WTC11 (cell line): Measurements from ENCODE around the gene ITGA2B. TPM values are rescaled to one million over a fixed set of nuclear protein-coding genes. Genes with fewer than 3 reads are reported as not detected.

Experiments
- ATAC-seq: fragments of 200-7000 bp; cut with Tn5 transposase; 2 replicates; pipeline ENCODE4 v1.10.0; 2021; ENCODE audit warnings: mild to moderate bottlenecking, moderate library complexity
- CTCF ChIA-PET: fragments of 300-600 bp; sonication (Branson Sonifier 250); formaldehyde crosslinking; loops from one replicate; lab custom pipeline; 2021; ENCODE audit warnings: antibody characterized with exemption; lab: Charles Lee
- POLR2A ChIA-PET: fragments of 350-600 bp; sonication (Branson Sonifier 250); formaldehyde crosslinking; loops from one replicate; lab custom pipeline; 2021; ENCODE audit warnings: antibody characterized with exemption; lab: Charles Lee
- DNase-seq: peaks from one replicate; pipeline ENCODE4 v3.0.0; 2021; ENCODE audit warnings: low spot score
- H3K27ac Mint-ChIP-seq: 2 replicates; pipeline ENCODE4 v1.8.0; 2021; ENCODE audit warnings: mixed read lengths
- H3K27me3 Mint-ChIP-seq: 2 replicates; pipeline ENCODE4 v1.8.0; 2021; ENCODE audit warnings: low read depth, mild to moderate bottlenecking, moderate library complexity, mixed read lengths
- H3K36me3 Mint-ChIP-seq: 2 replicates; pipeline ENCODE4 v1.8.0; 2021; ENCODE audit warnings: mixed read lengths
- H3K4me1 Mint-ChIP-seq: 2 replicates; pipeline ENCODE4 v1.8.0; 2022; ENCODE audit warnings: mixed read lengths
- H3K4me3 Mint-ChIP-seq: 2 replicates; pipeline ENCODE4 v1.8.0; 2021; ENCODE audit warnings: mild to moderate bottlenecking, moderate library complexity, mixed read lengths
- H3K9me3 Mint-ChIP-seq: 2 replicates; pipeline ENCODE4 v1.8.0; 2021; ENCODE audit warnings: mixed read lengths
- CREB1 ChIP-seq: sonication (generic); formaldehyde crosslinking; IDR thresholded peaks from 2 replicates; pipeline ENCODE4 v1.8.0; 2023; ENCODE audit warnings: mild to moderate bottlenecking, missing genetic modification reagents
- CREM ChIP-seq: sonication (generic); formaldehyde crosslinking; IDR thresholded peaks from 2 replicates; pipeline ENCODE4 v1.8.1; 2022; ENCODE audit warnings: mild to moderate bottlenecking, missing genetic modification reagents, moderate library complexity
- EMX1 ChIP-seq: fragments of 250-450 bp; sonication (Bioruptor Pico); IDR thresholded peaks from 2 replicates; pipeline ENCODE4 v1.8.0; 2021; ENCODE audit warnings: mild to moderate bottlenecking
- FOXJ3 ChIP-seq: sonication (generic); formaldehyde crosslinking; IDR thresholded peaks from 2 replicates; pipeline ENCODE4 v1.9.0; 2021; ENCODE audit warnings: missing genetic modification reagents, mild to moderate bottlenecking, borderline replicate concordance
- GTF2I ChIP-seq: fragments of 250-450 bp; sonication (Bioruptor Pico); conservative IDR thresholded peaks from 2 replicates; pipeline ENCODE4 v1.4.0; 2021; ENCODE audit warnings: mild to moderate bottlenecking
- JUN ChIP-seq: sonication (generic); formaldehyde crosslinking; IDR thresholded peaks from 2 replicates; pipeline ENCODE4 v1.8.0; 2023; ENCODE audit warnings: mild to moderate bottlenecking, missing genetic modification reagents
- NFATC4 ChIP-seq: fragments of 250-450 bp; sonication (Bioruptor Pico); IDR thresholded peaks from 2 replicates; pipeline ENCODE4 v1.9.0; 2021; ENCODE audit warnings: mild to moderate bottlenecking
- NFYB ChIP-seq: sonication (generic); formaldehyde crosslinking; conservative IDR thresholded peaks from 2 replicates; pipeline ENCODE4 v1.8.0; 2022; ENCODE audit warnings: low read depth, missing genetic modification reagents
- NR1H2 ChIP-seq: sonication (generic); formaldehyde crosslinking; IDR thresholded peaks from 2 replicates; pipeline ENCODE4 v1.9.0; 2021; ENCODE audit warnings: mild to moderate bottlenecking, moderate library complexity, missing genetic modification reagents
- RELA ChIP-seq: sonication (generic); formaldehyde crosslinking; IDR thresholded peaks from 2 replicates; pipeline ENCODE4 v1.8.1; 2022; ENCODE audit warnings: missing genetic modification reagents, mild to moderate bottlenecking, borderline replicate concordance
- SMAD3 ChIP-seq: sonication (generic); formaldehyde crosslinking; IDR thresholded peaks from 2 replicates; pipeline ENCODE4 v1.8.0; 2022; ENCODE audit warnings: missing genetic modification reagents, mild to moderate bottlenecking, borderline replicate concordance
- TEAD1 ChIP-seq: sonication (generic); formaldehyde crosslinking; IDR thresholded peaks from 2 replicates; pipeline ENCODE4 v1.8.0; 2022; ENCODE audit warnings: mild to moderate bottlenecking, missing genetic modification reagents
- ZNF121 ChIP-seq: sonication (generic); formaldehyde crosslinking; IDR thresholded peaks from 2 replicates; pipeline ENCODE4 v1.8.0; 2023; ENCODE audit warnings: missing genetic modification reagents
- ZNF317 ChIP-seq: sonication (generic); formaldehyde crosslinking; IDR thresholded peaks from 2 replicates; pipeline ENCODE4 v1.8.1; 2023; ENCODE audit warnings: low read depth, mild to moderate bottlenecking, moderate library complexity, missing genetic modification reagents, borderline replicate concordance
- ZNF416 ChIP-seq: fragments of 250-450 bp; sonication (Bioruptor Pico); IDR thresholded peaks from 2 replicates; pipeline ENCODE4 v1.9.0; 2021; ENCODE audit warnings: mild to moderate bottlenecking, inconsistent platforms
- ZNF671 ChIP-seq: fragments of 250-450 bp; sonication (Bioruptor Pico); IDR thresholded peaks from 2 replicates; pipeline ENCODE4 v1.8.0; 2021; ENCODE audit warnings: mild to moderate bottlenecking
- total RNA-seq: library from RNA; stranded (reverse); gene quantifications from 3 replicates; pipeline ENCODE4 v1.2.3, GENCODE V29; 2021
- TF ChIP-seq, protein P1 (sequence below): sonication (generic); formaldehyde crosslinking; IDR thresholded peaks from 2 replicates; pipeline ENCODE4 v1.8.0; 2022; ENCODE audit warnings: mild to moderate bottlenecking, missing genetic modification reagents
- TF ChIP-seq, protein P2 (sequence below): sonication (generic); formaldehyde crosslinking; IDR thresholded peaks from 2 replicates; pipeline ENCODE4 v1.8.0; 2022; ENCODE audit warnings: mild to moderate bottlenecking, missing genetic modification reagents
- TF ChIP-seq, protein P3 (sequence below): sonication (generic); formaldehyde crosslinking; IDR thresholded peaks from 2 replicates; pipeline ENCODE4 v1.8.0; 2022; ENCODE audit warnings: missing genetic modification reagents
- TF ChIP-seq, protein P4 (sequence below): sonication (generic); formaldehyde crosslinking; IDR thresholded peaks from 2 replicates; pipeline ENCODE4 v1.8.1; 2022; ENCODE audit warnings: mild to moderate bottlenecking, moderate library complexity, missing genetic modification reagents
- TF ChIP-seq, protein P5 (sequence below): fragments of 250-450 bp; sonication (Bioruptor Pico); IDR thresholded peaks from 2 replicates; pipeline ENCODE4 v2.1.2; 2022; ENCODE audit warnings: mild to moderate bottlenecking, moderate library complexity
- TF ChIP-seq, protein P6 (sequence below): sonication (generic); formaldehyde crosslinking; IDR thresholded peaks from 2 replicates; pipeline ENCODE4 v1.8.1; 2022; ENCODE audit warnings: mild to moderate bottlenecking, missing genetic modification reagents, moderate library complexity, borderline replicate concordance
- TF ChIP-seq, protein P7 (sequence below): sonication (generic); formaldehyde crosslinking; IDR thresholded peaks from 2 replicates; pipeline ENCODE4 v1.8.0; 2023; ENCODE audit warnings: missing genetic modification reagents
- TF ChIP-seq, protein P8 (sequence below): sonication (generic); formaldehyde crosslinking; IDR thresholded peaks from 2 replicates; pipeline ENCODE4 v1.8.1; 2023; ENCODE audit warnings: mild to moderate bottlenecking, missing genetic modification reagents, moderate library complexity

The ITGA2B gene
- total RNA-seq, 1 experiment from 2014 or later, result 21.5 TPM

DNA sequence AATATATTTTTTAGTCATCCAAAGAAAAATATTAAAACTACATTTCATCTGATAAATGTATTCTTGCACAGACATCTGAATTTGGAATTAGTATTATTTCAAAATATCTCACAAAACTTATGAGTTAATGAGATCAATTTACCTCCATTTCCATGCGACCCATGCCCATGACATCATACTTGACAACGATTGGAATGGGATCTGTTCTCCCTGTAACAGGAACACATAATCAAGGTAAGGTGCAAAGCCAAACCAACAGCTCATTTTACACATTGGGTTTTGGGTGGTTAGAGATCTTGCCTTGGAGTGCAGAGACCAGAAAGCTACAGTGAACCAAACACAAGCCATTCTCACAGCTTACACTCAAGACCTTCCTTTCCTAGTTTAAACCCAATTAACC lies 46.9 kb upstream of the ITGA2B start:
- ATAC-seq, result no peak
- 0 out of 2 replicates have a peak overlapping the region, but pooled peaks have one; percentile 15 for H3K27ac Mint-ChIP-seq
- peaks cover 29% of the 10 kb centered on the region for H3K36me3 Mint-ChIP-seq
- ChIA-PET CTCF (interaction anchor here (1.0 to 1.2 kb wide), 2 partner anchors 51 to 87 kb away, joined by 3 to 8 read pairs; no protein-coding TSS in a partner anchor), POLR2A (no interaction called here)
- no peak overlapping the region for H3K4me3 Mint-ChIP-seq
- H3K27me3 Mint-ChIP-seq, result no peaks in the 10 kb centered on the region
- DNase-seq, result no peak
- peaks cover 14% of the 10 kb centered on the region for H3K4me1 Mint-ChIP-seq
- H3K9me3 Mint-ChIP-seq, result no peaks in the 10 kb centered on the region
- TF ChIP-seq, protein P1, sequence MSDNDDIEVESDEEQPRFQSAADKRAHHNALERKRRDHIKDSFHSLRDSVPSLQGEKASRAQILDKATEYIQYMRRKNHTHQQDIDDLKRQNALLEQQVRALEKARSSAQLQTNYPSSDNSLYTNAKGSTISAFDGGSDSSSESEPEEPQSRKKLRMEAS (CRISPR knock-in tag), result no peak
- TF ChIP-seq RELA (CRISPR knock-in tag) (no peak), ZNF121 (no peak), NFYB (CRISPR knock-in tag) (no peak), ZNF416 (CRISPR knock-in tag) (no peak), ZNF317 (no peak), CREM (no peak), SMAD3 (CRISPR knock-in tag) (no peak)
- TF ChIP-seq, protein P2, sequence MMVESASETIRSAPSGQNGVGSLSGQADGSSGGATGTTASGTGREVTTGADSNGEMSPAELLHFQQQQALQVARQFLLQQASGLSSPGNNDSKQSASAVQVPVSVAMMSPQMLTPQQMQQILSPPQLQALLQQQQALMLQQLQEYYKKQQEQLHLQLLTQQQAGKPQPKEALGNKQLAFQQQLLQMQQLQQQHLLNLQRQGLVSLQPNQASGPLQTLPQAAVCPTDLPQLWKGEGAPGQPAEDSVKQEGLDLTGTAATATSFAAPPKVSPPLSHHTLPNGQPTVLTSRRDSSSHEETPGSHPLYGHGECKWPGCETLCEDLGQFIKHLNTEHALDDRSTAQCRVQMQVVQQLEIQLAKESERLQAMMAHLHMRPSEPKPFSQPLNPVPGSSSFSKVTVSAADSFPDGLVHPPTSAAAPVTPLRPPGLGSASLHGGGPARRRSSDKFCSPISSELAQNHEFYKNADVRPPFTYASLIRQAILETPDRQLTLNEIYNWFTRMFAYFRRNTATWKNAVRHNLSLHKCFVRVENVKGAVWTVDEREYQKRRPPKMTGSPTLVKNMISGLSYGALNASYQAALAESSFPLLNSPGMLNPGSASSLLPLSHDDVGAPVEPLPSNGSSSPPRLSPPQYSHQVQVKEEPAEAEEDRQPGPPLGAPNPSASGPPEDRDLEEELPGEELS (CRISPR knock-in tag), result no peak

DNA sequence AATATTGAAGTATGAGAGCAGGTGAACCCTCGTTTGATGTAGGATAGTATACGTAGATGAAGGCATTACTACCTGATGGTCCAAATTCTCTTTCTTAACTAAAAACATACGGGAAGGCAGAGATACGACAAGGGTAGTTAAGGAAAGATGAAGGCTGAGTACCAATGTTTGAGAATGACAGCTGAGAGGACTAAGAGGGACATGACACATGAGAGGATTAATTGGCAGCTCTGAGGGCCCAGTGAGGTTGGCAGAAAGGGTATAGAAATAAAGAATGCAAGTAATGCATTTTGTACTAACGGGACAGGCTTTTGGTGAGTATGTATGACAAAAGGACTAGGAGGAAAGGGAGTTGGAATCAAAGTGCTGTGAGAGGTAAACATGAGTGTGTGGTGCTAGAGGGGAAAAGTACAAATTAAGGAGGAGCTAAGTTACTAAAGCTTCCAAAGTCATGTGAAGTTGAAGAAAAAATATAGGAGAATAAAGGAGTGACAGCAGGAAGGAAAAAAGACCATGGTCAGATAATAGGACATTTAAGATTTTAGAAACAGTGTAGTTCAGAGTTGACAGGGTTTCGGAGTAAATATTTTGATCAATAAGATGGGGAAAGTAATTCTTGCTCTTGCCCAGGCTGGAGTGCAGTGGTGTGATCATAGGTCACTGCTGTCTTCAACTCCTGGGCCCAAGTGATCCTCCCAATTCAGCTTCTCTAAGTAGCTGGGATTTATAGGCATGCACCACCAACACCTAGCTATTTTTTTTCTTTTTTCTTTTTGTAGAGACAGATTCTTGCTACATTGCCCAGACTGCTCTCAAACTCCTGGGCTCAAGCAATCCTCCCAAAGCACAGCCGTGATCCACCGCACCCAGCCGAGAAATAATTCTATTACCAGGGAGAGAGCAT lies 43.1 kb upstream of the ITGA2B start:
- no peaks in the 10 kb centered on the region for H3K27me3 Mint-ChIP-seq
- no peak overlapping the region; the same call in 1 of the 2 replicates for H3K27ac Mint-ChIP-seq
- H3K9me3 Mint-ChIP-seq, result no peaks in the 10 kb centered on the region
- no peak overlapping the region for H3K4me3 Mint-ChIP-seq
- no peak for ATAC-seq
- peaks cover 40% of the 10 kb centered on the region for H3K36me3 Mint-ChIP-seq
- CTCF ChIA-PET, result no interaction called here
- no peak for DNase-seq
- TF ChIP-seq, protein P3, sequence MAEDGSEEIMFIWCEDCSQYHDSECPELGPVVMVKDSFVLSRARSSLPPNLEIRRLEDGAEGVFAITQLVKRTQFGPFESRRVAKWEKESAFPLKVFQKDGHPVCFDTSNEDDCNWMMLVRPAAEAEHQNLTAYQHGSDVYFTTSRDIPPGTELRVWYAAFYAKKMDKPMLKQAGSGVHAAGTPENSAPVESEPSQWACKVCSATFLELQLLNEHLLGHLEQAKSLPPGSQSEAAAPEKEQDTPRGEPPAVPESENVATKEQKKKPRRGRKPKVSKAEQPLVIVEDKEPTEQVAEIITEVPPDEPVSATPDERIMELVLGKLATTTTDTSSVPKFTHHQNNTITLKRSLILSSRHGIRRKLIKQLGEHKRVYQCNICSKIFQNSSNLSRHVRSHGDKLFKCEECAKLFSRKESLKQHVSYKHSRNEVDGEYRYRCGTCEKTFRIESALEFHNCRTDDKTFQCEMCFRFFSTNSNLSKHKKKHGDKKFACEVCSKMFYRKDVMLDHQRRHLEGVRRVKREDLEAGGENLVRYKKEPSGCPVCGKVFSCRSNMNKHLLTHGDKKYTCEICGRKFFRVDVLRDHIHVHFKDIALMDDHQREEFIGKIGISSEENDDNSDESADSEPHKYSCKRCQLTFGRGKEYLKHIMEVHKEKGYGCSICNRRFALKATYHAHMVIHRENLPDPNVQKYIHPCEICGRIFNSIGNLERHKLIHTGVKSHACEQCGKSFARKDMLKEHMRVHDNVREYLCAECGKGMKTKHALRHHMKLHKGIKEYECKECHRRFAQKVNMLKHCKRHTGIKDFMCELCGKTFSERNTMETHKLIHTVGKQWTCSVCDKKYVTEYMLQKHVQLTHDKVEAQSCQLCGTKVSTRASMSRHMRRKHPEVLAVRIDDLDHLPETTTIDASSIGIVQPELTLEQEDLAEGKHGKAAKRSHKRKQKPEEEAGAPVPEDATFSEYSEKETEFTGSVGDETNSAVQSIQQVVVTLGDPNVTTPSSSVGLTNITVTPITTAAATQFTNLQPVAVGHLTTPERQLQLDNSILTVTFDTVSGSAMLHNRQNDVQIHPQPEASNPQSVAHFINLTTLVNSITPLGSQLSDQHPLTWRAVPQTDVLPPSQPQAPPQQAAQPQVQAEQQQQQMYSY (CRISPR knock-in tag), result no peak
- TF ChIP-seq GTF2I, result no peak
- TF ChIP-seq NR1H2 (CRISPR knock-in tag), result no peak
- no peak for TF ChIP-seq CREB1 (CRISPR knock-in tag)
- TF ChIP-seq, protein P4, sequence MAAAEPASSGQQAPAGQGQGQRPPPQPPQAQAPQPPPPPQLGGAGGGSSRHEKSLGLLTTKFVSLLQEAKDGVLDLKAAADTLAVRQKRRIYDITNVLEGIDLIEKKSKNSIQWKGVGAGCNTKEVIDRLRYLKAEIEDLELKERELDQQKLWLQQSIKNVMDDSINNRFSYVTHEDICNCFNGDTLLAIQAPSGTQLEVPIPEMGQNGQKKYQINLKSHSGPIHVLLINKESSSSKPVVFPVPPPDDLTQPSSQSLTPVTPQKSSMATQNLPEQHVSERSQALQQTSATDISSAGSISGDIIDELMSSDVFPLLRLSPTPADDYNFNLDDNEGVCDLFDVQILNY, result no peak
- no peak for TF ChIP-seq ZNF671 (CRISPR knock-in tag)
- no peak for TF ChIP-seq NFATC4 (CRISPR knock-in tag)
- TF ChIP-seq, protein P5, sequence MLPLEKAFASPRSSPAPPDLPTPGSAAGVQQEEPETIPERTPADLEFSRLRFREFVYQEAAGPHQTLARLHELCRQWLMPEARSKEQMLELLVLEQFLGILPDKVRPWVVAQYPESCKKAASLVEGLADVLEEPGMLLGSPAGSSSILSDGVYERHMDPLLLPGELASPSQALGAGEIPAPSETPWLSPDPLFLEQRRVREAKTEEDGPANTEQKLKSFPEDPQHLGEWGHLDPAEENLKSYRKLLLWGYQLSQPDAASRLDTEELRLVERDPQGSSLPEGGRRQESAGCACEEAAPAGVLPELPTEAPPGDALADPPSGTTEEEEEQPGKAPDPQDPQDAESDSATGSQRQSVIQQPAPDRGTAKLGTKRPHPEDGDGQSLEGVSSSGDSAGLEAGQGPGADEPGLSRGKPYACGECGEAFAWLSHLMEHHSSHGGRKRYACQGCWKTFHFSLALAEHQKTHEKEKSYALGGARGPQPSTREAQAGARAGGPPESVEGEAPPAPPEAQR, result no peak
- TF ChIP-seq, protein P6, sequence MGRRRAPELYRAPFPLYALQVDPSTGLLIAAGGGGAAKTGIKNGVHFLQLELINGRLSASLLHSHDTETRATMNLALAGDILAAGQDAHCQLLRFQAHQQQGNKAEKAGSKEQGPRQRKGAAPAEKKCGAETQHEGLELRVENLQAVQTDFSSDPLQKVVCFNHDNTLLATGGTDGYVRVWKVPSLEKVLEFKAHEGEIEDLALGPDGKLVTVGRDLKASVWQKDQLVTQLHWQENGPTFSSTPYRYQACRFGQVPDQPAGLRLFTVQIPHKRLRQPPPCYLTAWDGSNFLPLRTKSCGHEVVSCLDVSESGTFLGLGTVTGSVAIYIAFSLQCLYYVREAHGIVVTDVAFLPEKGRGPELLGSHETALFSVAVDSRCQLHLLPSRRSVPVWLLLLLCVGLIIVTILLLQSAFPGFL (CRISPR knock-in tag), result no peak
- TF ChIP-seq, protein P7, sequence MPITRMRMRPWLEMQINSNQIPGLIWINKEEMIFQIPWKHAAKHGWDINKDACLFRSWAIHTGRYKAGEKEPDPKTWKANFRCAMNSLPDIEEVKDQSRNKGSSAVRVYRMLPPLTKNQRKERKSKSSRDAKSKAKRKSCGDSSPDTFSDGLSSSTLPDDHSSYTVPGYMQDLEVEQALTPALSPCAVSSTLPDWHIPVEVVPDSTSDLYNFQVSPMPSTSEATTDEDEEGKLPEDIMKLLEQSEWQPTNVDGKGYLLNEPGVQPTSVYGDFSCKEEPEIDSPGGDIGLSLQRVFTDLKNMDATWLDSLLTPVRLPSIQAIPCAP (CRISPR knock-in tag), result no peak
- TF ChIP-seq JUN, result no peak
- TF ChIP-seq TEAD1, result no peak
- TF ChIP-seq ZNF317, result no peak
- TF ChIP-seq, protein P8, sequence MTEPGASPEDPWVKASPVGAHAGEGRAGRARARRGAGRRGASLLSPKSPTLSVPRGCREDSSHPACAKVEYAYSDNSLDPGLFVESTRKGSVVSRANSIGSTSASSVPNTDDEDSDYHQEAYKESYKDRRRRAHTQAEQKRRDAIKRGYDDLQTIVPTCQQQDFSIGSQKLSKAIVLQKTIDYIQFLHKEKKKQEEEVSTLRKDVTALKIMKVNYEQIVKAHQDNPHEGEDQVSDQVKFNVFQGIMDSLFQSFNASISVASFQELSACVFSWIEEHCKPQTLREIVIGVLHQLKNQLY (CRISPR knock-in tag), result no peak
- TF ChIP-seq EMX1 (CRISPR knock-in tag), result no peak
- TF ChIP-seq FOXJ3 (CRISPR knock-in tag), result no peak
- H3K4me1 Mint-ChIP-seq, result no peaks in the 10 kb centered on the region
- POLR2A ChIA-PET, result no interaction called here
